BJ (cell line): ENCODE data around the gene STOX2. TPM values are rescaled to one million over a fixed set of nuclear protein-coding genes. Genes with fewer than 3 reads are reported as not detected.

ENCODE experiments used
- CTCF ChIA-PET: fragments of 350-600 bp; formaldehyde crosslinking; extraction: SDS; loops from one replicate; lab custom pipeline; 2021; ENCODE audit warnings: antibody characterized with exemption, inconsistent platforms; lab: Yijun Ruan, JAX
- POLR2A ChIA-PET: fragments of 300-600 bp; sonication (Branson Sonifier 250); formaldehyde crosslinking; extraction: SDS; loops from one replicate; lab custom pipeline; 2021; ENCODE audit warnings: antibody characterized with exemption; lab: Charles Lee
- DNase-seq: peaks from one replicate; pipeline ENCODE4 v3.0.0-alpha.2; 2011; ENCODE audit warnings: low read depth
- H3K27me3 ChIP-seq: 2 replicates; pipeline ENCODE4 v1.6.0; 2011; ENCODE audit warnings: low read length; ENCODE audit not compliant: control insufficient read depth, insufficient read depth
- H3K36me3 ChIP-seq: 2 replicates; pipeline ENCODE4 v1.5.1; 2011; ENCODE audit warnings: low read length; ENCODE audit not compliant: control insufficient read depth, insufficient read depth
- H3K4me3 ChIP-seq: 2 replicates; pipeline ENCODE4 v1.5.1; 2011; ENCODE audit warnings: low read depth, mild to moderate bottlenecking, control low read depth, low read length
- polyA plus RNA-seq: library from polyadenylated mRNA; depleted of rRNA; stranded (reverse); fragments of >200 nt; gene quantifications from 2 replicates; pipeline ENCODE4 v1.2.3, GENCODE V29; 2011
- TF ChIP-seq, protein P1 (sequence below): IDR thresholded peaks from 2 replicates; pipeline ENCODE4 v1.5.1; 2011; ENCODE audit warnings: low read depth, mild to moderate bottlenecking, control low read depth, inconsistent platforms, low read length, moderate library complexity; ENCODE audit not compliant: insufficient read depth

The STOX2 gene
- polyA plus RNA-seq, 1 experiment, result 0.27 TPM

DNA sequence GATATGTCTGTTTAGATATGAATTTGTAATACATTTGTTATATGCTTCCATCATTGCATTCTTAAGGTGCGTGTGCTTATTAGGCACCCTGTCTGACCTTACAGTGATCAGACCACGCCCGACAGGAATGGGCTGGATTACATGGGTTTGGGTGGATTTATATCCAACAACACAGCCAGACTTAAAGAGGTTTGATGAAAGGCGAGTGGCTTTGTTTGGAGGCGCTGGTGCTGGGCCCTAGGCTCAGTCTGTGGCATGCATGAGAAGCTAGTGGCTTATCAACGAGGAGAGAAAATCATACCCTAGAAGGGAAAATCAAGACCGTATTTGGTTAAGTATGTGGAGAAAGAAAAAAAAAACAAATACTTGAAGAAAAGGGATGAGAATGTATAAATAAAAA lies 80.7 kb downstream of the STOX2 start:
- ChIA-PET CTCF (no interaction called here), POLR2A (no interaction called here)
- DNase-seq, result no peak
- no peak overlapping the region for H3K4me3 ChIP-seq
- H3K36me3 ChIP-seq, result no peaks in the 10 kb centered on the region
- TF ChIP-seq, protein P1, sequence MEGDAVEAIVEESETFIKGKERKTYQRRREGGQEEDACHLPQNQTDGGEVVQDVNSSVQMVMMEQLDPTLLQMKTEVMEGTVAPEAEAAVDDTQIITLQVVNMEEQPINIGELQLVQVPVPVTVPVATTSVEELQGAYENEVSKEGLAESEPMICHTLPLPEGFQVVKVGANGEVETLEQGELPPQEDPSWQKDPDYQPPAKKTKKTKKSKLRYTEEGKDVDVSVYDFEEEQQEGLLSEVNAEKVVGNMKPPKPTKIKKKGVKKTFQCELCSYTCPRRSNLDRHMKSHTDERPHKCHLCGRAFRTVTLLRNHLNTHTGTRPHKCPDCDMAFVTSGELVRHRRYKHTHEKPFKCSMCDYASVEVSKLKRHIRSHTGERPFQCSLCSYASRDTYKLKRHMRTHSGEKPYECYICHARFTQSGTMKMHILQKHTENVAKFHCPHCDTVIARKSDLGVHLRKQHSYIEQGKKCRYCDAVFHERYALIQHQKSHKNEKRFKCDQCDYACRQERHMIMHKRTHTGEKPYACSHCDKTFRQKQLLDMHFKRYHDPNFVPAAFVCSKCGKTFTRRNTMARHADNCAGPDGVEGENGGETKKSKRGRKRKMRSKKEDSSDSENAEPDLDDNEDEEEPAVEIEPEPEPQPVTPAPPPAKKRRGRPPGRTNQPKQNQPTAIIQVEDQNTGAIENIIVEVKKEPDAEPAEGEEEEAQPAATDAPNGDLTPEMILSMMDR, result no peak
- H3K27me3 ChIP-seq, result no peaks in the 10 kb centered on the region

DNA sequence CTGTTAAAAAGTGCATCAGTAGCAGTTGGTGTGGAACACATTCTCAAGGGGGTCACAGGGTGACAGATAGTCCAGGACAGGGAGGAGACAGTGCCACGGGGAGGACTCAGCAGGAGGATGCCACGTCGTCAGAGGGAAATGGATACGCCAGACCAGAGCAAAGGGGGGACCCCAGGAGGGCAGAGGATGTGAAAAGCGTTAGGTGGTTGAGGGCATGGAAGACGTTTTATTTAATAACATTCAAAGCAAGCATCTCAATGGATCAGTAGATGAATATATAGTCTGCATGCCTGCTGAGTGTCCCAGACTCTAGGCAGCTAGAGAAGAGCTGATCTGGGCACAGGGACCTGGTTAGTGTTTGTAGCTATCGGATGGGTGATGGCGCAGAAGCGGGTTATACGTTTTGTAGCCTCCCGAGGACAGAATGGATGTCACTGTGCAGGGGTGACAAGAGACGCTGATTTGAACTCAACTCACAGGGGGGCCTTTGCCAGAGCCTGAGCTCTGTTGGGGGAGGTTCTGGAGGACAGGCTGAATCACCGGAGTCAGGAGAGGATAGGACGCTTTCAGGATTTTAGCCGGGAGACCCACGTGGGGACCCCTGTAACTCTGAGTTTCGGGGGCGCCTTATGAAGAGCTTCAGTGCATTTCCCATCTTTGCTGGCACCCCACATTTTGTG lies 81.3 kb downstream of the STOX2 start:
- H3K27me3 ChIP-seq, result no peaks in the 10 kb centered on the region
- TF ChIP-seq, protein P1, result no peak
- DNase-seq, result no peak
- no peaks in the 10 kb centered on the region for H3K36me3 ChIP-seq
- H3K4me3 ChIP-seq, result no peak overlapping the region
- CTCF ChIA-PET, result no interaction called here
- POLR2A ChIA-PET, result no interaction called here

DNA sequence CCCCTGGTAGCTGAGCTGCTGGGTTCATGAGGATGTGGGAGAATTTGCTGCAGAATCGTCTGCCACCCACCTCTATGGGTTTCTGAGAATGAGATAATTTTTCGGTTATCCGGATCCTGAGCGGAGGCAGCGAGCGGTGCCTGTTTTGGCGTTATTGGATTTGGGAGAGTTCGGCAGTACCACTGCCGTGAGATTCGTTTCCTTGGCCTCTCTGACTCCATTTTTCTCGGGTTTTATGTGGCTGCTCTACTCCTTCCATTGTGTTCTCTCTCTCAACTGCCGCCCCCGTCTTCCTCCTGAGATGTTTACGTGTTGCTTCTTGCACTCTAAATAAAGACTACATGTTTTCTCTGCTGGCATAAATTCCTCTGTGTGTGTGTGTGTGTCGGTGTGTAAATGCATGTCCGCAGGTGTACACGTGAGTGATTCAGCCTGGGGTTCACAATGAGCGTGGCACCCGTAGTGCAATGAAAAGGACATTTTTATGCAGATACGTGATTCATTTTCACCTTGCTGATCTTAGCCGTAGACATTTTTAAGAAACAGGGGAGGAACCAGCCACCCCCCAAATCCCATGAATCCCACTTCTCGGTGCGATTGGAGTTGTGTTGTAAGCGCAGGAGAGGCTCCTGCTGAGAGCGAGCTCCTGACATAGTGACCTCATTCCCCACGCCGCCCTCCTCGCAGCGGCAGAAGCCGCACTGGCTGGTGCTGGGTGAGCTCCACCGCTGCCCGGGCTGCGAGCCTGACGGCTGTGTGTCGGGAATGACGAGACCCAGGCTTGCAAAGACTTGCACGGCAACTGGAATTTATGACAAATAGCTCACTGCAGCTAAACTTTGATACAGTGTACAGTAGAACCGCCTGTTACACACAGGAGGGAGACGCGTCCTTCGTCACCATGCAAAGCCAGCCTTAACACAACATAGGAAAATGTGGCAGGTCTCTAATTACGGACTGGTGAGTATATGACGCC lies 82.2 kb downstream of the STOX2 start:
- ChIA-PET CTCF (no interaction called here), POLR2A (no interaction called here)
- Histone ChIP-seq H3K36me3 (no peaks in the 10 kb centered on the region), H3K4me3 (peak overlapping the region; percentile 17), H3K27me3 (no peaks in the 10 kb centered on the region)
- DNase-seq, result peak; percentile 16
- TF ChIP-seq, protein P1, result no peak

DNA sequence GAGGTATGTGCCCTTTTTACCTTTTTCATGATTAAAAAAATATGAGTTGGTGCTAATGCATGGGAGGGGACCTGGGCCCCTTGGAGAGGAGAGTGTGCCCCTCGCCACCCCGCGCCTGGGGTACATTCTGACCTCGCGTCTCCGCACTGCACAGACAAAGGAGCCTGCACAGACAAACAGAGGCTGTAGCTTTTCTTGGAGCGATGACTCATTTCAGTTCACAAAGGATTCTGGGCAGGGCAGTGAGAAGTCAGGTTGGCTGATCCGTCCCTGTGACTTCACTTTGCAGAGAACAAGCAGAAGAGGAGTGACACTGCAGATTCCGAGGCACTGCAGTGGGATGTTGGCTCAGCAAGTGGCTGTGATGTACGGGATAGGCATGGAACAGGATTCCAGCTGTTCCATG lies 82.9 kb downstream of the STOX2 start:
- Histone ChIP-seq H3K36me3 (no peaks in the 10 kb centered on the region), H3K27me3 (no peaks in the 10 kb centered on the region), H3K4me3 (peak overlapping the region; percentile 17; the same call in 1 of the 2 replicates)
- peak; percentile 40 for DNase-seq
- CTCF ChIA-PET, result no interaction called here
- POLR2A ChIA-PET, result no interaction called here
- TF ChIP-seq, protein P1, result no peak

DNA sequence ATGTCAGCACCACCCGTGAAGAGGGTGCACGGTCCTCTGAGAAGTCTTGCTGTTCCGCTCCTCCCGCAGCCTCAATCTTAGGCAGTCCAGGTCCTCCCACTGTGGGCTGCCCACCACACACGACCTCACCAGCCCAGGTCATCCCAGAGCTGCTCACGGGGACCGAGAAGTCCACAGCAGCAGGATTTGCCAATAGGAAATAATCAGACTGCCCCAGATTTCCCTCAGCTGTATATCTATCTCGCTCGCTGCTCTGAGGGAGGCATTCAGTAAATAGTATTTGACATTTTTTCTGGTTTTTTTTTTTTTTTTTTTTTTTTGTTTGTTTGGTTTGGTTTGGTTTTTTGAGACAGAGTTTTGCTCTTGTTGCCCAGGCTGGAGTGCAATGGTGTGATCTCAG lies 83.8 kb downstream of the STOX2 start:
- POLR2A ChIA-PET, result no interaction called here
- Histone ChIP-seq H3K36me3 (no peaks in the 10 kb centered on the region), H3K4me3 (no peak overlapping the region), H3K27me3 (no peaks in the 10 kb centered on the region)
- CTCF ChIA-PET, result no interaction called here
- TF ChIP-seq, protein P1, result no peak
- DNase-seq, result no peak
